Right cardiac atrium (tissue), 5 donors: ENCODE data around the gene CABLES2. TPM values are rescaled to one million over a fixed set of nuclear protein-coding genes. Genes with fewer than 3 reads are reported as not detected.

Experiments
- polyA plus RNA-seq: library from polyadenylated mRNA; stranded (reverse); fragments of 200-250 nt; gene quantifications from one replicate; pipeline ENCODE4 v1.2.3, GENCODE V29; 2013
- total RNA-seq, 4 donors: library from RNA; stranded (reverse); fragmentation: NEBNext Ultra II Directional; extraction: Animal tissue kit (Norgen Biotek cat#: 25700); gene quantifications; one replicate each; pipeline ENCODE4 v1.2.1, GENCODE V29; 2021
- donor health status: healthy with polysubstance abuse.
- donor health status: DM: no; HTN: yes; CAD: no.
- donor health status: DM: no; HTN: no; CAD: no.
- donor health status: DM: no; HTN: yes; CAD: no; lungs with severe emphysema.
- donor health status: DM: yes; HTN: yes; CAD: no.

The CABLES2 gene
- total and polyA plus RNA-seq, 5 donors: 10.9 to 29.4 (median 14.9) TPM

Other genes with a start within 250 kb of the CABLES2 start
- gene MTG2, start 224.3 kb downstream of the CABLES2 start, total RNA-seq: 10 to 100 TPM; 20.4 to 25.7 (median 25.1) TPM
- gene MTG2, start 224.3 kb downstream of the CABLES2 start, polyA plus RNA-seq: 29.2 TPM
- not detected for gene HRH3, start 187.0 kb downstream of the CABLES2 start, total RNA-seq
- not detected for gene HRH3, start 187.0 kb downstream of the CABLES2 start, polyA plus RNA-seq
- gene OSBPL2, start 168.8 kb downstream of the CABLES2 start, total RNA-seq: 10 to 100 TPM; 44.1 to 61.6 (median 44.7) TPM
- gene OSBPL2, start 168.8 kb downstream of the CABLES2 start, polyA plus RNA-seq: 20.0 TPM
- gene ADRM1, start 104.3 kb downstream of the CABLES2 start, total RNA-seq: 10 to 100 TPM; 65.0 to 80.9 (median 73.4) TPM
- gene ADRM1, start 104.3 kb downstream of the CABLES2 start, polyA plus RNA-seq: 87.5 TPM
- gene LAMA5, start 40.0 kb downstream of the CABLES2 start, total RNA-seq: 10 to 100 TPM; 77.4 to 97.9 (median 86.8) TPM
- 93.7 TPM for gene LAMA5, start 40.0 kb downstream of the CABLES2 start, polyA plus RNA-seq
- 100 to 1,000 TPM; 703 to 815 (median 736) TPM for gene RPS21, start 20.2 kb downstream of the CABLES2 start, total RNA-seq
- gene RPS21, start 20.2 kb downstream of the CABLES2 start, polyA plus RNA-seq: 2,060 TPM
- not detected for gene RBBP8NL, start 20.3 kb upstream of the CABLES2 start, total RNA-seq
- not detected for gene RBBP8NL, start 20.3 kb upstream of the CABLES2 start, polyA plus RNA-seq
- 1 to 10 TPM; 2.3 to 3.1 (median 2.5) TPM for gene GATA5, start 68.7 kb upstream of the CABLES2 start, total RNA-seq
- gene GATA5, start 68.7 kb upstream of the CABLES2 start, polyA plus RNA-seq: 1.5 TPM
- gene SLCO4A1, start 235.2 kb upstream of the CABLES2 start, total RNA-seq: 1 to 10 TPM; 4.1 to 8.4 (median 5.3) TPM
- gene SLCO4A1, start 235.2 kb upstream of the CABLES2 start, polyA plus RNA-seq: 15.5 TPM